Upper lobe of left lung (tissue), 4 donors: ENCODE results near the gene UPK1A.

Experiments
- EP300 ChIP-seq, 4 donors: sonication (generic); formaldehyde crosslinking; IDR thresholded peaks; one replicate each; pipeline ENCODE4 v1.5.1; 2017; ENCODE audit warnings: antibody characterized with exemption in 4 of 4, control low read depth in 2 of 4
- TF ChIP-seq, protein P1 (sequence below), 6 experiments: fragments of 450-650 bp in 4 of 6; fragments of 200-600 bp in 2 of 6; sonication (generic) in 2 of 6; IDR thresholded peaks; one replicate each; pipeline ENCODE4 v1.5.1; 2016 to 2019; ENCODE audit warnings: antibody characterized with exemption in 6 of 6

DNA sequence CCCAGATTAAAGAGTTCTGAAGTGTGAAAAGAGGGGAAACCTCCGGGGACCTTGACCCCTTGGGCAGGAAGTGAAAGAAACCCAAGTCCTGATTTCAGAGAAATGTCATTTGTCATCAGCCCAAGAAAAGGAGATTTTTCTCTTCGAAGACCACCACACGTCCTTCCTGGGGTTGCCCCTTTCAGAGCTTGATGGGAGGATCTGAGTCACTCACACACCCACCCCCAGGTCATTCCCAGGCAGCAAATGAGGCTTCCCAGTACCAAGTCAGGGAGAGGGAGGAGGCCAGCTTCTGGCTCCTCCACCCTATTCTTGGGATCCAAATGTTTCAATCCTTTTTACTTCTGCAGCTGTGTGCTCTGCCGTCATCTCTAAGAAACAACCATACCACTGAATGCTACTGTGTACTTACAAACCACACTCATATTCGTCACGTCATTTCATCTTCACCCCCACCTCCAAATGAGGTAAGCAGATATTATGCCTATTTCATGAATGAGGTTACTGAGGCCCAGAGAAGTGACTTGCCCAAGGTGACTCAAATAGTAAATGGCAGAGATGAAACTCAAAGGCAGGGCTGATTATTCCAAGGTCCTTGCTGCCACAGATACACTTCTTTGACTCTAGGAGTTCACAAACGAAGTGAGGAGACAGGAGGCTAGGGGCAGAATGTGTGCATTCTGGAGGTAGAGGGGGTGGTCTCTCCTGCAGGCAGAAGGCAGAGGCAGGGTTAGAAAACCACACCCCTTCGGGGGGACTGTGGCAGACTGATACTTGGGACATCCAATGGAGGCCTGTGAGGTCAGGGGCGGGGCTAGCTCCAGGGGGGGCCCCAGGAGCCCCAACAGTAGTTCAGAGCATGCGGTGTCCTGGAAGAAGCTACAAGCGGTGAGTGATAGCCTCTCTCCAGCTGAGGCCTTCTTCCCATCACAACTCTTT lies 46.5 kb downstream of the UPK1A start:
- TF ChIP-seq, protein P1, sequence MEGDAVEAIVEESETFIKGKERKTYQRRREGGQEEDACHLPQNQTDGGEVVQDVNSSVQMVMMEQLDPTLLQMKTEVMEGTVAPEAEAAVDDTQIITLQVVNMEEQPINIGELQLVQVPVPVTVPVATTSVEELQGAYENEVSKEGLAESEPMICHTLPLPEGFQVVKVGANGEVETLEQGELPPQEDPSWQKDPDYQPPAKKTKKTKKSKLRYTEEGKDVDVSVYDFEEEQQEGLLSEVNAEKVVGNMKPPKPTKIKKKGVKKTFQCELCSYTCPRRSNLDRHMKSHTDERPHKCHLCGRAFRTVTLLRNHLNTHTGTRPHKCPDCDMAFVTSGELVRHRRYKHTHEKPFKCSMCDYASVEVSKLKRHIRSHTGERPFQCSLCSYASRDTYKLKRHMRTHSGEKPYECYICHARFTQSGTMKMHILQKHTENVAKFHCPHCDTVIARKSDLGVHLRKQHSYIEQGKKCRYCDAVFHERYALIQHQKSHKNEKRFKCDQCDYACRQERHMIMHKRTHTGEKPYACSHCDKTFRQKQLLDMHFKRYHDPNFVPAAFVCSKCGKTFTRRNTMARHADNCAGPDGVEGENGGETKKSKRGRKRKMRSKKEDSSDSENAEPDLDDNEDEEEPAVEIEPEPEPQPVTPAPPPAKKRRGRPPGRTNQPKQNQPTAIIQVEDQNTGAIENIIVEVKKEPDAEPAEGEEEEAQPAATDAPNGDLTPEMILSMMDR (IDR thresholded peaks at IDR 0.05) = no peak
- no peak for TF ChIP-seq EP300 (IDR thresholded peaks at IDR 0.05)
